ENCODE measurements around the gene KIF12. TPM values are rescaled to one million over a fixed set of nuclear protein-coding genes. Genes with fewer than 3 reads are reported as not detected.

The KIF12 gene
- total RNA-seq, 1 donor from 2014 or later: 15.8 TPM

DNA sequence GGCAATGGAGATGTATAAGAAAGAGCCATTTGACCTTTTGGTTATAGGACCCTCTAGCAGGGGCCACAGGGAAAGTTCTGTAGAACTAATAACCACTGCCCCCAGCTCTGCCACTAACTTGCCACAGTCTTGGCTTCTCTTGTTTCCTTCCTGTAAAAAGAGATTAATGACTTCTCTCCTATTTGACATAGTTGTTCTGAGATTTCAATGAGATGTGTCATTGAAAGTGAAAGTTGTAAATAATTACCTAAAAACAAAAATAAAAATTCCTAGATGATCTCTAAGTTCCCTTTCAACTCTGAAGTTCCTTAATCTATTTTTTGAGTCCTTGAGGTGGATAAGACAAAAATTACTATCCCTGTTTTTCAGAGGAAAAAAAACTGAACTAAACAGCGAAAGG, 1.4 kb upstream of the KIF12 start:
- Histone ChIP-seq H3K27me3 (ENCODE audit: control insufficient read depth, insufficient read depth, low read length) (no peaks in the 10 kb centered on the region), H3K36me3 (ENCODE audit: control insufficient read depth, insufficient read depth, low read length) (no peaks in the 10 kb centered on the region), H3K4me3 (ENCODE audit: low read depth, low read length) (no peak overlapping the region)
- no peak for DNase-seq (ENCODE audit: low read depth)
- TF ChIP-seq, protein P1, sequence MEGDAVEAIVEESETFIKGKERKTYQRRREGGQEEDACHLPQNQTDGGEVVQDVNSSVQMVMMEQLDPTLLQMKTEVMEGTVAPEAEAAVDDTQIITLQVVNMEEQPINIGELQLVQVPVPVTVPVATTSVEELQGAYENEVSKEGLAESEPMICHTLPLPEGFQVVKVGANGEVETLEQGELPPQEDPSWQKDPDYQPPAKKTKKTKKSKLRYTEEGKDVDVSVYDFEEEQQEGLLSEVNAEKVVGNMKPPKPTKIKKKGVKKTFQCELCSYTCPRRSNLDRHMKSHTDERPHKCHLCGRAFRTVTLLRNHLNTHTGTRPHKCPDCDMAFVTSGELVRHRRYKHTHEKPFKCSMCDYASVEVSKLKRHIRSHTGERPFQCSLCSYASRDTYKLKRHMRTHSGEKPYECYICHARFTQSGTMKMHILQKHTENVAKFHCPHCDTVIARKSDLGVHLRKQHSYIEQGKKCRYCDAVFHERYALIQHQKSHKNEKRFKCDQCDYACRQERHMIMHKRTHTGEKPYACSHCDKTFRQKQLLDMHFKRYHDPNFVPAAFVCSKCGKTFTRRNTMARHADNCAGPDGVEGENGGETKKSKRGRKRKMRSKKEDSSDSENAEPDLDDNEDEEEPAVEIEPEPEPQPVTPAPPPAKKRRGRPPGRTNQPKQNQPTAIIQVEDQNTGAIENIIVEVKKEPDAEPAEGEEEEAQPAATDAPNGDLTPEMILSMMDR (IDR thresholded peaks at IDR 0.05; ENCODE audit: insufficient read depth, low read length, poor library complexity, severe bottlenecking): no peak

DNA sequence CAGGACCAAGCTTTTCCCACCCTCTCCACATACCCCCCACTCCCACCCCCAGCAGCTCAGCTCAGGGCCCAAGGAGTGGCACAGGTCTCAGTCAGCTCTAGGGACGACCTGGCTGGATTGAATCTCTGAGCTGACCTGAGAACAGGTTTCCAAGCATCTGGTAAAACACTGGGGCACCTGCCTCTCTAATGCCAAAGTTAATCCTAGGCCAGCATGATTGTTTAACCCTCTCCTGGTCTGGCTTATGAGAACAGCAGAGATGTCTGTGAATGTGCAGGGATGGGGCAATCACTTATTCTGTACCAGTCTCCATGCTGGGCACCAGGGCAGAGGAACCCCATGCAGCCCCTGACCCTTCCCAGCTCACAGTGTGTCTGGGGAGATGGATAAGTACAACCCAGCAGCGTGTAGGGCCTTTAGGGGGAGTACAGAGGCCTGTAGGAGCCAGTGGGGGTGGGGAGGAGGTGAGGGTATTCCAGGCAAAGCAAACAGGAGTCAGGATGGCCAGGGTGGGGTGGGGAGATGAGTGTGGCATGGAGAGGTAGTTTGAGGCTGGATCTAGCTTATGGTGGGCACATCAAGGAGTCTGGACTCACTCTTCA, 678 bp upstream of the KIF12 start:
- Histone ChIP-seq H3K27me3 (ENCODE audit: control insufficient read depth, insufficient read depth, low read length) (no peaks in the 10 kb centered on the region), H3K4me3 (ENCODE audit: low read depth, low read length) (no peak overlapping the region), H3K36me3 (ENCODE audit: control insufficient read depth, insufficient read depth, low read length) (no peaks in the 10 kb centered on the region)
- TF ChIP-seq, protein P1 (IDR thresholded peaks at IDR 0.05; ENCODE audit: insufficient read depth, low read length, poor library complexity, severe bottlenecking): no peak
- no peak for DNase-seq (ENCODE audit: low read depth)

DNA sequence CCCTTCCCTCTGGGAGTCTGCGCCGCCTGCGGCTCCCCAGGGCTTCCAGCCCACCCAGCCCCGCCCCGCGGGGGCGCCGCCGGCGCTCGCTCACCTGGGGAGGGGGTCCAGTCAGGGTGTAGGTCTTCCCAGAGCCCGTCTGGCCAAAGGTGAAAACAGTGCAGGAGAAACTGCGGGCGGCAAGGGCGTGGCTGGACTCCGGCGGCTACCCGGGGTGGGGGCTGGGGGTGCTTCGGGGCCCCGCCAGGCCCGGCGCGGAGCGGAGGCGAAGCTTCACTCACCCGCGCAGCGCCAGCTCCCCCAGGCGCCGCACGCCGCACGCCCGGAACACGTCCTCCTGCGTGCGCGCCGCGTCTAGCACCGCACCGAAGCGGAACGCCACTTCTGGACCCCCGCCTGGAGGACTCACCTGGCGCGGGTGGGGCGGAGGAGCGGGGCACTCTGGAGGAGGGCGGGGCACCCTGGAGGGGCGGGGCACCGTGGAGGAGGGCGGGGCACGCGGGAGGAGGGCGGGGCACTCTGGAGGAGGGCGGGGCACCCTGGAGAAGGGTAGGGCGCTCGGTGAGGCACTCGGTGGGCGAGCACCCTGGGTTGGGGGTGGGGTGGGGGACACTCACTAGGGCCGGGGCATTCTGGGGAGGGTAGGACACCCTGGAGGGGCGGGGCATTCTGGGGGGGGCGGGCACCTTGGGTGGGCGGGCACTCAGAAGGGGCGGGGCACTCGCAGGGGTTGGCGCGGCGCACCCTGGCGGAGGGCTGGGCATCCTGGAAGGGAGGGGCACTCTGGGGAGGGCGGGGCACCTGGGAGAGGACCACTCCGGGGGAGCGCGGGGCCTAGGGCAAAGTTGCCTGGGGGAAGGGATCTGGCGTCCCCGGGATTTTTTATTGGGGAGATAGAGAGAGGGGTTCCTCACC, 814 bp downstream of the KIF12 start:
- DNase-seq (ENCODE audit: low read depth): no peak
- peaks cover 5% of the 10 kb centered on the region for H3K36me3 ChIP-seq (ENCODE audit: control insufficient read depth, insufficient read depth, low read length)
- no peaks in the 10 kb centered on the region for H3K27me3 ChIP-seq (ENCODE audit: control insufficient read depth, insufficient read depth, low read length)
- peak overlapping the region; percentile 54 for H3K4me3 ChIP-seq (ENCODE audit: low read depth, low read length)
- TF ChIP-seq, protein P1 (IDR thresholded peaks at IDR 0.05; ENCODE audit: insufficient read depth, low read length, poor library complexity, severe bottlenecking): peak; percentile 45

DNA sequence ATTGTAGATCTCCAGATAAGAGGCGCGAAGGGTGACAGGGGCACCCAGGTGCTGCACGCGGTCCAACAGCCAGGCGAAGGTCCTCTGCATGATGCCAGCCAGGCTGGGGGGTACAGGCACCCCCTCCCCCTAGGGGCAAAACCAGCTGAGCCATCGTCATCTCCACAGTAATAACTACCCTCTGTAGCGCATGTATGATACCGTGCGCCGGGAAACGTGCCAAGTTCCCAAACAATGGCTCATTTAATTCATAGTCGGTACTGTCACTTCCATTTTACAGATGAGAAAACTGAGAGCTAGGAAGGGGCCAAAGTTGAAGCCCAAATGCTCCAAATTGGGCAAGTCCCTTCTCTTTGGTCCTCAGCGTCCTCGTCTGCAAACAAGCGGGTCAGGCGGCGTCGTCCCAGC, 1.5 kb downstream of the KIF12 start:
- Histone ChIP-seq H3K36me3 (ENCODE audit: control insufficient read depth, insufficient read depth, low read length) (peaks cover 7% of the 10 kb centered on the region), H3K27me3 (ENCODE audit: control insufficient read depth, insufficient read depth, low read length) (no peaks in the 10 kb centered on the region), H3K4me3 (ENCODE audit: low read depth, low read length) (peak overlapping the region; percentile 54)
- TF ChIP-seq, protein P1 (IDR thresholded peaks at IDR 0.05; ENCODE audit: insufficient read depth, low read length, poor library complexity, severe bottlenecking): no peak
- DNase-seq (ENCODE audit: low read depth): no peak

DNA sequence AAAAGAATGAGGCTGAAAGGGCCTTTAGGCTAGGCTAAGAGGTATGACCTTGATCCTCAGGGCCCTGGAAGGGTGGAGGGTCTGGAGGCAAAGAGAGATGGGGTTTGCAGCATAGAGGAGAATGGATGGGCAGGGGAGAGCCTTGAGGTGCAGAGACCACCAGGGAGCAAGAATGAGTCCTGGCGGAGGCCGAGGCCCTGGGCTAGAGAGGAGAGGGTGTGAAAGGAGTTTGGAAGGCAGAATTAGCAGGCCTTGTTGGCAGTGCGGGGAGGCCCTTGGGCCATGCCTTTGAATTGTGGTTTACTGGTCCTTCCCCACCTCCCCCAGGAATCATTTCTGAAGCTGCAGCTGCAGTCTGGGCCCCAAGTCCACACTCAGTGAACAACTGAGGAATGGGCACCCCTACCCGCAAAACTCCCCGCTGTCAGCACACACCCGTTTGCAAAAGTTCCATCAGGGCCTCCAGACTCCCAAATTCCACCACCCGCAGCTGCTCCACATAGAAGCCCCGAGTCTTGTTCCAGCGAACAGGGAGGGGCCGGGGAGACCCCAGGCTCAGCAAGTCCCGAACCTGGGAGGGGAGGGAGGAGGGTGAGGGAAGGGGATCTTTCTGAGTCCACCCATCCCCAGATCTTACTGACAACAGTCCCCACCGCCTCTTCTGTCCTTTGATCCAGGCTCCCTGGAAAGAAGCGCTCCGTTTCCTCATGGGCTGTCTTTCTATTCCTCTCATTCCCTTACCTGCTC, 2.1 kb downstream of the KIF12 start:
- Histone ChIP-seq H3K36me3 (ENCODE audit: control insufficient read depth, insufficient read depth, low read length) (peaks cover 7% of the 10 kb centered on the region), H3K4me3 (ENCODE audit: low read depth, low read length) (peak overlapping the region; percentile 54), H3K27me3 (ENCODE audit: control insufficient read depth, insufficient read depth, low read length) (no peaks in the 10 kb centered on the region)
- TF ChIP-seq, protein P1 (IDR thresholded peaks at IDR 0.05; ENCODE audit: insufficient read depth, low read length, poor library complexity, severe bottlenecking): no peak
- DNase-seq (ENCODE audit: low read depth): no peak
